Measurements from ENCODE around the gene SHOC2.

The SHOC2 gene

GRCh38 chr10:110919349-110919931 is at the start of gene SHOC2:
Gene SHOC2, plus strand, starts transcription at chr10:110919604. Its CDS starts 44,755 bp downstream, at chr10:110964359.
- no peak for DNase-seq (ENCODE audit: low read depth)

- no peak for DNase-seq (ENCODE audit: low read depth)
These were observed 48.5 kb upstream of the SHOC2 start for GRCh38 chr10:110870823-110871297.

- DNase-seq (ENCODE audit: low read depth): peak; percentile 83
These were observed 47.9 kb upstream of the SHOC2 start, which contains the start of gene PDCD4 for GRCh38 chr10:110871298-110872084. Gene PDCD4, plus strand, starts transcription at chr10:110871928. Its CDS starts 4,100 bp downstream, at chr10:110876028.

DNA sequence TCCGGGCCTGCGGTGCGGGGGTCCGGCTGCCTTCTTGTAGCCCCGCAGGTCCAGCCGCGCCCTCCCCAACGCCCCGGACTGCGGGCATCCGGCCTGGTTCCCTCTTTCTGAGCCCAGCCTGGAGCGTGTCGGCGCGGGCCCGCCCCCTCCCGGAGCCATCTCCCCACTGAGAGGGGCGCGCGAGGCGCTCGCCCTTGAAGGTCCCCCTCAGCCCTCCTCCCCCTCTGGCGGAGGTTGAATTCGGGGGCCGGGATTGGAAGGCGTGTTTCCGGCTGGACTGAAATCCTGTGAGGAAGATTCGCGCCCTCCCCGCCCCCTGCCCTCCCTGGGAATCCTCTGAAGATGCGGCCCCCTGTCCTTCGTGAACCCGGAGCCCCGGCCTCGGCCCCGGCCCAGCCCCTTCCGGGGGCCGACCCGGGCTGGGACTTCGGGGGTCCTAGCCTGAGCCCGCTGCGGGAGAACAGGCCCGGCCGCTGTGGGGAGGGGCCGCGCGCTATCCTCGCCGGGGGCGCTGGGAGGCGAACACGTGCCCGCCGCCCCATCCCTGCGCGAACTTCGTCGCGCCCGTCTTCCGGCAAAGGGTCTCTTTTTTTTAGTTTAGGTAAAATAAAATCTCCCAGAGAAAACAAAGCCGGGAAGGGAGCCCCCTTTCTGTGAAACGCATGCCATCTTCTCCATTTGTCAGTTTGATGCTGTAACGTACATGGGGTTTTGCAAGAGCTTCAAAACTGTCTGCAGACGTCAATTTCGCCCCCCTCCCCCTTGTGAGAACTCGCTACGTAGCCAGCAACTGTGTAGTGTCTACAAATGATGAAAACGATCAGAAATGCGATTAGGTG is 47.0 kb upstream of the SHOC2 start:
- no peak for DNase-seq (ENCODE audit: low read depth)

- no peak for DNase-seq (ENCODE audit: low read depth)
These were observed 46.1 kb upstream of the SHOC2 start for GRCh38 chr10:110872984-110873923.

DNA sequence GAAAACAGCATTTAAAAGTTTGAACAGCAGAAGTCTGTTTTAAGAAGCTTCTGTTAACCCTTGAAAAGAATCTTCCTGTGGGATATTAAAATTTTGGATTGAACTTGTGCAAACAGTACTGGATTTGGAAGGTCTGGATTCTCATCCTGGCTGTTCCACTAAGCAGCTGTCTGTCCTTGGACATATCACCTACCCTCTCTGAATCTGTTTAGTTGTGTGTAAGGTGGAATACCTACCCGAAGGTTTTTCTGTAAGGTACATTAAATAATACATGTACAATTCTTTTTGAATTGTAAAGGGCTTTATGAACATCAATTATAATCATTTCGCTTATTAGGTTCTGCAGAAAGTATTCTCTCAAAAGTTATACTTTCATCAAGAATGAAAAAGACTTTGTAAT is 45.5 kb upstream of the SHOC2 start:
- DNase-seq (ENCODE audit: low read depth): no peak

GRCh38 chr10:110876000-110876399 is 43.4 kb upstream of the SHOC2 start:
- DNase-seq (ENCODE audit: low read depth): no peak

GRCh38 chr10:110876788-110877187 is 42.6 kb upstream of the SHOC2 start:
- DNase-seq (ENCODE audit: low read depth): no peak

DNA sequence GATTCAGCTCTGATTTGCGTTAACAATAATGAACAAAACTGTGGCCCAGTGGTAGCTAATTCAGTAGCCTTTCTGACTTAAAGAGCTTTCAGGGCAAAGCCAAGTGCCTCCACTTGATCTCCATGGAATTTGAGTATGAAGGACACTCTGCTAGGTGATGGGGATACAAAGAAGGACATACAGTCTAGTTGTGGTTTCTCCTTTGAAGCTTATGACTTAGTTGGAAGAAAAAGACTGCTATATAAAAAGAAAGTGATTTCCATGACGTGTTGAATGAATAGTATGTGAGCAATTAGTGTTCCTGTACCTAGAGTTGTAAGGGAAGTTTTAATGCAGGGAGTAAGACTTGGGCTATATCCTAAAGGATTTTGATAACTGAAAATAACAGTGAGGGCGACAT is 39.4 kb upstream of the SHOC2 start:
- no peak for DNase-seq (ENCODE audit: low read depth)

DNA sequence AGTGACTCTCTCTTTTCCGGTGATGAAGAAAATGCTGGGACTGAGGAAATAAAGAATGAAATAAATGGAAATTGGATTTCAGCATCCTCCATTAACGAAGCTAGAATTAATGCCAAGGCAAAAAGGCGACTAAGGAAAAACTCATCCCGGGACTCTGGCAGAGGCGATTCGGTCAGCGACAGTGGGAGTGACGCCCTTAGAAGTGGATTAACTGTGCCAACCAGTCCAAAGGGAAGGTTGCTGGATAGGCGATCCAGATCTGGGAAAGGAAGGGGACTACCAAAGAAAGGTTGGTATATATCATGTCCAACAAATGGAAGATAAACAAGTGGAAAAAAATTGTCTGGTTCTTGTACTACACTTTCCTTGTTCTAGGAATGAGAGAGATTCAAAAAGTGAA is 38.2 kb upstream of the SHOC2 start:
- DNase-seq (ENCODE audit: low read depth): no peak

GRCh38 chr10:110881905-110882304 is 37.5 kb upstream of the SHOC2 start:
- DNase-seq (ENCODE audit: low read depth): no peak

DNA sequence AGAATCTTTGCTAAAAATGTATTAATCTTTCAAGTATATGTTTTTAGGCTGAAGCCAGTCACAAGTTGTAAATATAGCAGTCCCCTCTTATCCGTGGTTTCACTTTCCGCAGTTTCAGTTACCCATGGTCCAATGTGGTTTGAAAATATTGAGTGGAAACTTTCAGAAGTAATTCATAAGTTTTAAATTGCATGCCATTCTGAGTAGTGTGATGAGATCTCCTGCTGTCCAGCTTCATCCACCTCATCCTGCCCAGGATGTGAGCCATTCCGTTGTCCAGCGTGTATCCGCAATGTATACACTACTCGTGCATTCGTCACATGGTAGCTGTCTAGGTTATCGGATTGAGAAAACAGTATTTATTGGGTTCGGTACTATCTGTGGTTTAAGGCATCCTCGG is 35.5 kb upstream of the SHOC2 start:
- no peak for DNase-seq (ENCODE audit: low read depth)

DNA sequence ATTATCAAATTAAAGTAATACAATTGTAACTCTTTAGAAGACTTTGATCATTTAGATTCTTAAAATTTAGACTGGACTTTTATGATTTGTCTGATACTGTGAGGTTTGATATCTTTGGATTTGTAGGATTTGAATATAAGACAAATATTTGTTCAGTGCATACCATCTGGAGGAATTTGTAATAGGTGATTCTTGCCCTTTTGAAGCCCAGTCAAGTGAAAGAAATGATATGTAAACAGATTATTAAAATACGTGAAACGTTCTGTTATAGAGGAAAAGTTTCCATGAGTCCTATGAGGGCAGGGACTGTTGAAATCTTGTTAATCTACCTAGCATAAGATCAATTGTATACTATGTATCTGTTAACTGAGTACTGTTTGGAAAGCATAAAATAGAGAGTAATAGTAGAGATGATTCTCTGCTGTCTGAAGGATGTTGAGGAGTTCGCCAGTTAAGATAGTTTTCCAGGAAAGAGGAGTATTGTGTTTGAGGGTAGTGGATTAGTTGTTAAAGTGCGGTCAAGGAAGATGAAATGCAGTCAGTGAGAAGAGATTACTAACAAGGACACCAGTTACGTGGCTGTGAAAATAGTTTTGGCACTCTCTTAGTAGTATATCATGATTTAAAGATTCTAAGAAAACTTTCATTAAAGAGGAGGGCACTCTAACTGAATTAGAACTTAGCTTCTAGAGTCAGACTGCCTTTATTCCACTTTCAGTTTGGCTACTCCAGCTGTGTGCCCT is 33.3 kb upstream of the SHOC2 start:
- no peak for DNase-seq (ENCODE audit: low read depth)

DNA sequence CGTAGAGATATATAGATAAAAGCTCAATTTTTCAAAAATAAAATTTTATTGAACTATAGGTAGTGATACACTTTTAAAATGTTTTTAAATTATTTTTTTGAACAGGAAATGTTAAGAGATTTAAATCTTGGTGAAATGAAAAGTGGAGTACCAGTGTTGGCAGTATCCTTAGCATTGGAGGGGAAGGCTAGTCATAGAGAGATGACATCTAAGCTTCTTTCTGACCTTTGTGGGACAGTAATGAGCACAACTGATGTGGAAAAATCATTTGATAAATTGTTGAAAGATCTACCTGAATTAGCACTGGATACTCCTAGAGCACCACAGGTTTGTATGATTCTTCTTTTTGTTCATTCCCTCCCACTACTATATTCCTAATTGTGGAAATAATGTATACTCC is 31.8 kb upstream of the SHOC2 start:
- no peak for DNase-seq (ENCODE audit: low read depth)

- no peak for DNase-seq (ENCODE audit: low read depth)
These were observed 26.7 kb upstream of the SHOC2 start for GRCh38 chr10:110892602-110893288.

DNA sequence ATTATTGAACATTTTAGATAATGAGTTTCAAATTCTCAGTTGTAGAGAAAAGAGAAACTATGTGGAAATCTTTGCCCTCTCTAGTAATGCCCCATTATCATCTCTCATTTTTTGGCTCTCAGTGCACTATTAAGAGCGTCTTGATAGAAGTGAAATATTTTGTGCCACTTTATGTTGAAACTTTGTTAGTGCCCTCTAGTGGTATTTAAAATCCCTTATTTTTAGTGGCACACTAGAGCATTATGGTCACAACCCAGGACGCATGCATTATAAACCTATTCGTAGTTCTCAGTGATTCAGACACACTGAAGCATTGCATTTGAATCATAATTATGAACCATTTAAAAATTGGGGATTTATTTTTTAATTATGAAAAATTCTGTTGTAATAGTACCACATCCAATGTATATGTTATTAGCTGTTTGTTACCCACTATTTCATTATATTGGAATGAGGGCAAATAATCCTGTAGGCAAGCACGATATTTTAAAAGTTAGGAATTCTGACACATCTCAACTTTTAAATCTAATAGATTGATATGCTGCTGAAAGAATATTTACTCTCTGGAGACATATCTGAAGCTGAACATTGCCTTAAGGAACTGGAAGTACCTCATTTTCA is 25.7 kb upstream of the SHOC2 start:
- DNase-seq (ENCODE audit: low read depth): no peak

- DNase-seq (ENCODE audit: low read depth): no peak
These were observed 22.2 kb upstream of the SHOC2 start for GRCh38 chr10:110897184-110897583.

DNA sequence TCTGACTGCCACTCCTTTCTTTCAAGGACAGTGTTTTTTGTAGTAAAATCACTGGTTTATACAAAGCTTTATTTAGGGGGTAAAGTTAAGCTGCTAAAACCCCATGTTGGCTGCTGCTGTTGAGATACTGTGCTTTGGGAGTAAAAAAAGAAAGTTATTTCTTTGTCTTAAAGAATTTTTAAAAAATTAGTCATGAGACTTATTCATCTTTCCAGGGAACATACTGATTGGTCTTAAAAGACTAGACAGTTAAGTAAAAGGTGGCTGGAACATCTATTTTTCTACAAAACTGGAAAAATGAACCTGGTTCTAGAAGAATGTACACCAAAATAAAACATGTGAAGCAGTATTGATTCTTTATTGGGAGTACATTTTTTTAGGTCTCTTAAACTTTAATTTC is 21.0 kb upstream of the SHOC2 start:
- DNase-seq (ENCODE audit: low read depth): no peak

- DNase-seq (ENCODE audit: low read depth): no peak
These were observed 18.4 kb upstream of the SHOC2 start for GRCh38 chr10:110900983-110901382.

Data from GM04503 (cell line).